Spinal cord (tissue), 10 donors: ENCODE results near the gene AFF3. TPM values are rescaled to one million over a fixed set of nuclear protein-coding genes. Genes with fewer than 3 reads are reported as not detected.
"Not testable (repeated sequence)": the region's sequence is repeated elsewhere in the genome, so short reads cannot be mapped to it uniquely, and the experiment has no call there.

ENCODE experiments used
- DNase-seq, 6 donors: peaks; one replicate each; pipeline versions ENCODE4 v3.0.0 to v3.0.0-alpha.2; 2013 to 2015; ENCODE audit warnings: low spot score in 6 of 6, low read depth in 4 of 6
- H3K27ac ChIP-seq: one replicate; pipeline ENCODE4 v1.5.1; 2013; ENCODE audit warnings: low read depth, low read length, control low read depth
- H3K27me3 ChIP-seq: one replicate; pipeline ENCODE4 v1.6.1; 2013; ENCODE audit warnings: low read length; ENCODE audit not compliant: control insufficient read depth, insufficient read depth
- H3K36me3 ChIP-seq: one replicate; pipeline ENCODE4 v1.6.1; 2013; ENCODE audit warnings: low read length; ENCODE audit not compliant: control insufficient read depth, insufficient read depth
- H3K4me1 ChIP-seq: one replicate; pipeline ENCODE4 v1.6.1; 2013; ENCODE audit warnings: low read length; ENCODE audit not compliant: control insufficient read depth, insufficient read depth
- H3K4me3 ChIP-seq: one replicate; pipeline ENCODE4 v1.5.1; 2013; ENCODE audit warnings: low read depth, low read length, control low read depth
- H3K9me3 ChIP-seq: one replicate; pipeline ENCODE4 v1.6.1; 2013; ENCODE audit warnings: low read length; ENCODE audit not compliant: control insufficient read depth, insufficient read depth
- WGBS: methylation state at CpG from one replicate; pipeline ENCODE4 v1.1.5; 2013; ENCODE audit warnings: missing lambda C conversion rate; ENCODE audit not compliant: insufficient coverage; 5-methylcytosine and 5-hydroxymethylcytosine counted together
- polyA plus RNA-seq, 2 donors: library from polyadenylated mRNA; unstranded; fragments of 120-200 nt; gene quantifications; one replicate each; pipeline ENCODE4 v1.2.1, GENCODE V29; 2013; ENCODE audit not compliant: insufficient read length in 2 of 2
- total RNA-seq, 2 donors: library from RNA; depleted of rRNA in 1 of 2; stranded (reverse); fragments of 120-200 nt in 1 of 2; fragments of >200 nt in 1 of 2; gene quantifications; one replicate each; pipeline versions ENCODE4 v1.2.3 to v1.2.4, GENCODE V29; 2013 to 2014
- donor health status: healthy.

The AFF3 gene
- total and polyA plus RNA-seq, 4 donors: 31.5 to 44.6 (median 42.4) TPM

- Histone ChIP-seq H3K36me3 (no peaks in the 10 kb centered on the region), H3K27ac (no peak overlapping the region), H3K4me1 (no peaks in the 10 kb centered on the region), H3K27me3 (no peaks in the 10 kb centered on the region), H3K4me3 (no peak overlapping the region), H3K9me3 (peaks cover 1% of the 10 kb centered on the region)
- no peak for DNase-seq
- WGBS: no CpG with 5 or more reads among the region's 1 CpG
Observed at GRCh38 chr2:99735753-99736152, 406.6 kb downstream of the AFF3 start.

- not testable (repeated sequence) for H3K27me3 ChIP-seq, H3K27ac ChIP-seq, H3K9me3 ChIP-seq, H3K4me3 ChIP-seq, H3K4me1 ChIP-seq, H3K36me3 ChIP-seq, DNase-seq
- WGBS: no CpG with 5 or more reads among the region's 8 CpGs
Observed at GRCh38 chr2:99735314-99735713, 407.1 kb downstream of the AFF3 start.

- no peaks in the 10 kb centered on the region for H3K4me1 ChIP-seq
- WGBS: no CpG with 5 or more reads among the region's 2 CpGs
Observed at GRCh38 chr2:99734236-99734635, 408.2 kb downstream of the AFF3 start.

GRCh38 chr2:99729104-99730025 lies 413.0 kb downstream of the AFF3 start:
- Histone ChIP-seq H3K4me1 (no peaks in the 10 kb centered on the region), H3K4me3 (no peak overlapping the region), H3K36me3 (no peaks in the 10 kb centered on the region), H3K27ac (no peak overlapping the region), H3K27me3 (no peaks in the 10 kb centered on the region), H3K9me3 (no peaks in the 10 kb centered on the region)
- no peak for DNase-seq
- WGBS: 57% methylated on average over 2 of the region's 7 CpGs

More at GRCh38 chr2:99734236-99734635, 408.2 kb downstream of the AFF3 start:
- Histone ChIP-seq H3K36me3 (no peaks in the 10 kb centered on the region), H3K9me3 (no peaks in the 10 kb centered on the region), H3K27ac (no peak overlapping the region), H3K4me3 (no peak overlapping the region), H3K27me3 (no peaks in the 10 kb centered on the region)
- DNase-seq: no peak

- no peak for DNase-seq
- Histone ChIP-seq H3K27ac (no peak overlapping the region), H3K27me3 (no peaks in the 10 kb centered on the region), H3K4me1 (no peaks in the 10 kb centered on the region), H3K36me3 (no peaks in the 10 kb centered on the region), H3K4me3 (no peak overlapping the region), H3K9me3 (no peaks in the 10 kb centered on the region)
- 63% methylated on average over 3 of the region's 4 CpGs for WGBS
Observed at GRCh38 chr2:99728166-99728565, 414.2 kb downstream of the AFF3 start.

GRCh38 chr2:99727199-99727598 lies 415.2 kb downstream of the AFF3 start:
- DNase-seq: no peak
- Histone ChIP-seq H3K36me3 (no peaks in the 10 kb centered on the region), H3K4me3 (no peak overlapping the region), H3K4me1 (no peaks in the 10 kb centered on the region), H3K9me3 (peaks cover 5% of the 10 kb centered on the region), H3K27me3 (no peaks in the 10 kb centered on the region), H3K27ac (no peak overlapping the region)
- no CpG with 5 or more reads among the region's 1 CpG for WGBS

- no peaks in the 10 kb centered on the region for H3K36me3 ChIP-seq
- no peaks in the 10 kb centered on the region for H3K27me3 ChIP-seq
- peaks cover 7% of the 10 kb centered on the region for H3K9me3 ChIP-seq
- H3K4me3 ChIP-seq: no peak overlapping the region
- no peak overlapping the region for H3K27ac ChIP-seq
- peak in 1 of 6 donors; percentile 36 for DNase-seq
- no CpG with 5 or more reads among the region's 2 CpGs for WGBS
- H3K4me1 ChIP-seq: no peaks in the 10 kb centered on the region
Observed at GRCh38 chr2:99726691-99727090, 415.7 kb downstream of the AFF3 start.

GRCh38 chr2:99725820-99726219 lies 416.6 kb downstream of the AFF3 start:
- H3K4me1 ChIP-seq: no peaks in the 10 kb centered on the region
- no peak overlapping the region for H3K4me3 ChIP-seq
- H3K36me3 ChIP-seq: no peaks in the 10 kb centered on the region
- H3K27me3 ChIP-seq: no peaks in the 10 kb centered on the region
- peak in 2 of 6 donors; percentile 65 to 69 for DNase-seq
- no peak overlapping the region for H3K27ac ChIP-seq
- H3K9me3 ChIP-seq: peaks cover 10% of the 10 kb centered on the region

- no peaks in the 10 kb centered on the region for H3K4me1 ChIP-seq
- no CpG with 5 or more reads among the region's 2 CpGs for WGBS
- no peaks in the 10 kb centered on the region for H3K27me3 ChIP-seq
- H3K9me3 ChIP-seq: peaks cover 10% of the 10 kb centered on the region
- H3K4me3 ChIP-seq: no peak overlapping the region
- no peak overlapping the region for H3K27ac ChIP-seq
- no peaks in the 10 kb centered on the region for H3K36me3 ChIP-seq
- peak in 1 of 6 donors; percentile 79 for DNase-seq
Observed at GRCh38 chr2:99722476-99722875, 419.9 kb downstream of the AFF3 start.

GRCh38 chr2:99719102-99719501 lies 423.3 kb downstream of the AFF3 start:
- no peaks in the 10 kb centered on the region for H3K27me3 ChIP-seq
- no peak overlapping the region for H3K27ac ChIP-seq
- DNase-seq: no peak
- peaks cover 10% of the 10 kb centered on the region for H3K9me3 ChIP-seq
- no peak overlapping the region for H3K4me3 ChIP-seq
- WGBS: no CpG with 5 or more reads among the region's 1 CpG
- no peaks in the 10 kb centered on the region for H3K4me1 ChIP-seq
- H3K36me3 ChIP-seq: no peaks in the 10 kb centered on the region
